ENCODE results near the gene CSNK1G1.

Gene CSNK1G1

DNA sequence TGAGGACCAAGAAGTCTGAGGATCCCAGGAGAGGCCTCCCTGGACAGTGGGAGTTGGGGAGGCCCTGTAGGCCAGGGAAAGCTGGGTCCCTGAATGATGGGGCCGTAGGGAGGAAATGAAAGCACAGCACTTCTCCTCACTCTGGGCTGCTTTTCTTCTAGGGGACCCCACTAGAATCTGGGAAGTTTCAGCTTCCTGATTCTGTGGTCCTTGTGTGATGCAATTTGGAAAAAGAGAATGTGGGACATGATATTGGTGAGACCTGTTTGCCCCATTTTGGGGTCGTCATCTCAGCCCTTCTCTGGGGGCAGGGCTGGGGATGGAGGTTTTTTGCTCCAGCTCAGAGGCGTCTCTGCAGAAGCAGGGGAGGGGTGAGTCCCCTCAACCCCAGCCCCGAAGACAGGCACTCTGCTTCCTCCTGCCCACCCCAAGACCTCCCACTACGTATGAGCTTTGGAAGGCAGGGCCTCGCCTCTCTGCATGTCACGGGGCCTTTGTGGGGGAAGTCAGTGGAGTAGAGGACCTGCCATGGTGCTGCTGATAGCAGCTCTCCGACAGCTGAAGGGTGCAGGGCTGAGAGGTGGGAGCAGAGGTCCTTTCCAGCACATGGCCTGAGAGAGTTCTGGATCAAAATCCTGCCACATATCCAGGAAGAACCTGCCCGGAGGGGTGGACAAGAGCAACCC, 205.9 kb downstream of the CSNK1G1 start:
- no peak for DNase-seq

GRCh38 chr15:64149424-64149823, 206.5 kb downstream of the CSNK1G1 start:
- no peak for DNase-seq

DNA sequence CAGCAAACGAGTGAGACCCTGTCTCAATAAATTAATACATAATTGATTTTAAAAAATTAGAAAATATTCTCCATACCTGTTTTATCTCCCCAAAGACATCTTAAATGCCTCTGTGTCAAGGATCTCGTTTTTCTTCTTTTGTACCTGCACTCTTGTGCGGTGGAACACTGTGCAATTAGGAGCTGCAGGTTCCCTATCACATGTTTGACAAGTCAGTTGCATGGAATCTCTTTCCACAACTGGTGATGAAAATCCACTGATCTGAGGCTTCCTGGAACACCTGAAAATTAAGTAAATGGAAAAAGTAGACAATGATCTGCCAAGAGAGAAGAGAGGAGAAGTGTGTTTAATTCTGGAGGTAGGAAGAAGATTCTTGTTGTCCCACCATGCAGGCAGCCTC, 207.4 kb downstream of the CSNK1G1 start:
- DNase-seq, result no peak

- no peak for DNase-seq
Measured at GRCh38 chr15:64148168-64148567, 207.8 kb downstream of the CSNK1G1 start.

GRCh38 chr15:64146885-64147681, 208.9 kb downstream of the CSNK1G1 start:
- peak; percentile 50 for DNase-seq

- no peak for DNase-seq
Measured at GRCh38 chr15:64146520-64146884, 209.5 kb downstream of the CSNK1G1 start.

DNA sequence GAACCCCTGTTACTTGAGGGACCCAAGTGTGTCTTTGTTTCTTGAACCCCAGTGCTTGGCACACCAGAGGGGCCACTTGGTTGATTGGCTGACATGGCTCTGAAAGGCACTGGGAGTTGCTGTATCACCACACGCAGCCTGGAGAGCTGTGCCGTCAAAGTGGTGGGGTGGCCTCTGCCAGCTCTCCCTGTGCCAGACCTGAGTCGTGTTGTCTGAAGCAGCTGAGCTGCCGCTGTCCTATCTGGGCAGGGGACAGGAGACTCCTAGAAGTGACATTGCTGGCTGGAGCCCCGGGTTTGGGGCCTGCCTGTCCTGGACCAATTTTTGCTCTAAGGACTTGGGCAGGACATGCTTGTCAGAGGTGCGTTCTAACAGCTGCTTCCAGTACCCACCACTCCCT, 209.9 kb downstream of the CSNK1G1 start:
- no peak for DNase-seq

- peak; percentile 52 for DNase-seq
Measured at GRCh38 chr15:64144565-64145281, 211.2 kb downstream of the CSNK1G1 start.

GRCh38 chr15:64144192-64144564, 211.8 kb downstream of the CSNK1G1 start:
- DNase-seq, result no peak

GRCh38 chr15:64143276-64143675, 212.7 kb downstream of the CSNK1G1 start:
- DNase-seq, result no peak

DNA sequence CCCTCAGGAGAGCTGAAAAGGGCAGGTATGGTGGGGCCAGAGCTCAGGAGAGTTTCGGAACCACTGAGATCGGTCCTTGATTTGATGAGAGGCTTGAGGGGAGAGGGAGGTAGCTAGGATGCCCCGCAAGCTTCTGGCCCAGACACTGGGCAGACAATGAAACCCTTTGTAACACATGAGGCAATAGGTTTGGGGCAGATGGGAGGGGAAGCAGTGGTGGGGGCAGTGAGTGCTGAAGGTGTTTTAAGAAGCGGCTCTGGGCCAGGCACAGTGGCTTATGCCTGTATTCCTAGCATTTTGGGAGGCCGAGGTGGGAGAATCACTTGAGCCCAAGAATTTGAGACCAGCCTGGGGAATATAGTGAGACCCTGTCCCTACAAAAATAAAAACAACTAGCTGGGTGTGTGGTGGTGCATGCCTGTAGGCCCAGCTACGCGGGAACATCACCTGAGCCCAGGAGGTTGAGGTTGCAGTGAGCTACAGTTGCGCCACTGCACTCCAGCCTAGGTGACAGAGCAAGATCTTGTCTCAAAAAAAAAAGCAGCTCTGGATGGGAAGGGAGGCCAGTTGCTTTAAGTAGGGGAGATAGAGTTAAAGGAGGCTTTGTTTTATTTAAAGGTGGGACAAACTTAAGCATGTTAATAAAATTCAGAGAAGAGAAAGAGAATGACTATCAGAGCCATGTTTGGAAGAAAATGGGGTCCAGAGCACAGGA, 214.0 kb downstream of the CSNK1G1 start:
- DNase-seq, result peak; percentile 22

- DNase-seq, result no peak
Measured at GRCh38 chr15:64138331-64138941, 217.5 kb downstream of the CSNK1G1 start.

DNA sequence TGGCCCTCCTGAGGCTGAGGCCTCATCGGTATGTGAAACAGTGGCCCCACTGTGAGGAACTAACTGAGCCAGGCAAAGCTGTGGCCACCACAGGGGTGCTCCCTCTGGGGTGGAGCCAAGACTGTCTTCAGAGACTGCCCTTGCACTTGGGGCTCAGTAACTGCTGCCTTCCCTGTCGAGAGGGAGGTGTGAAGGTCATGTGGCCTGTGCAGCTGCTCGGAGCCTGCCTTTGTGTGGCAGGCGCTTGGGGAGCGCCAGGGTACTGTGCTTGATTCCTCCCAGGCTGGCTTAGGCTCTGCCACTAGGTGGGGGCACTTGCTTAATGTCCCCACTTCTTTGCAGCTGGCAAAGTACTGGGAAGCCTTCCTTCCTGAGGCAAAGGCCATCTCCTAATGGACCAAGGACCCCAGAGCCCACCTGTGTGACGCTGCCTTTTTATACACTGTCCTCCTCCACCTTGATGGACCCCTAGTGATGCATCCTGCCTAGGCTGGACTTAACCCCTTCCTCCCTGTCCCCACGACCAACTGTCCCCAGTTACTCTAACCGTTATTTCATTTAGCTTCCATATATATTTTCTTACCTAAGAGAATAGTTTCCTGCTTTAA, 218.6 kb downstream of the CSNK1G1 start:
- DNase-seq, result peak; percentile 62

DNA sequence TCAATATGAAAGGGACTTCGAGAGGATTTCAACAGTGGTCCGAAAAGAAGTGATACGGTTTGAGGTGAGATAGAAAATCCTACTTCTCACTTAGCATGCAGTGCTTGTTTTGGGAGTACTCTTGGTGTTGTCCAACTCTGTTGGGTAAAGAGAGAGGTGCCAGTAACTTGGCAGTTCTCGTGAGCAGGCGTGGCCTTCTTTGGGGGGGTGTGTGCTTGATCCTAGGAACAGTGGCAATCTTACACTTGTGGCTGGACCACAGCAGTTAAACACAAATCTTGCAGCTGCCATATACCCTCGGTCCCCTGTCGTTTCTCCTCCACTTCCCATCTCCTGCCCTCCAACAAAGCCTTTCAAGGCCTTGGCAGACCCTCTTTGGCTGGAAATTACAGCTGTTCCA, 219.6 kb downstream of the CSNK1G1 start:
- no peak for DNase-seq

DNA sequence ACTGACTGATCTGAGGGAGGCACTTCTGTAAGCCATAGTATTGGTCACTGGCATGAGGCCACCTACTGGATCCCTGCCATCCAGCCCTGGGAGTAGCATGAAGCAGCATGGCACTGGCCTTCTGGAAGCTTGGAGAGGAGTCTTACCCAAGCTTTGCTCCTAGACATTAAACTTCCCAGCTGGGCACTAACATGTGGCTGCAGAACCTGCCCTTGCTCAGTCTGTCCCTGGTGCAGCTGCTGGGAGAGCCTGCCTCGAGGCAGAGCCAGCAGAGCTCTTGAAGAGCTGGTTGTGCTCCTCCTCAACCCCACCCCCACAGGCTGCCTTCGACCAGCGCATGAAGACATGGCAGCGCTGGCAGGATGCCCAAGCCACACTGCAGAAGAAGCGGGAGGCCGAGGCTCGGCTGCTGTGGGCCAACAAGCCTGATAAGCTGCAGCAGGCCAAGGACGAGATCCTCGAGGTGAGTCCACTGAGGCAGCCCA, 221.6 kb downstream of the CSNK1G1 start:
- DNase-seq, result peak; percentile 72

- DNase-seq, result no peak
Measured at GRCh38 chr15:64133623-64134344, 222.2 kb downstream of the CSNK1G1 start.

GRCh38 chr15:64132217-64132616, 223.8 kb downstream of the CSNK1G1 start:
- no peak for DNase-seq

DNA sequence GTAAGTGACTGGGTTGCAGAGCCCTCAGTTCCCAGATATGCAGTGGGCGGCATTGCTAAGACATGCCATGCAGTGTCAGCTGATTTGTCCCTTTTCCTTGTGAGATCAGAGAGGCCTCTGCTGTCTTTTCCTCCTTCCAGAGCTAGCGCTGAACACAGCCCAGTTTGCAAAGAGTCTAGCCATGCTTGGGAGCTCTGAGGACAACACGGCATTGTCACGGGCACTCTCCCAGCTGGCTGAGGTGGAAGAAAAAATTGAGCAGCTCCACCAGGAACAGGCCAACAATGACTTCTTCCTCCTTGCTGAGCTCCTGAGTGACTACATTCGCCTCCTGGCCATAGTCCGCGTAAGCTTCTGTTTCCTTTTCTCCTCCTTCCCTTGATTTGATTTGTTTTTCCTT, 224.4 kb downstream of the CSNK1G1 start:
- DNase-seq, result peak; percentile 42

DNA sequence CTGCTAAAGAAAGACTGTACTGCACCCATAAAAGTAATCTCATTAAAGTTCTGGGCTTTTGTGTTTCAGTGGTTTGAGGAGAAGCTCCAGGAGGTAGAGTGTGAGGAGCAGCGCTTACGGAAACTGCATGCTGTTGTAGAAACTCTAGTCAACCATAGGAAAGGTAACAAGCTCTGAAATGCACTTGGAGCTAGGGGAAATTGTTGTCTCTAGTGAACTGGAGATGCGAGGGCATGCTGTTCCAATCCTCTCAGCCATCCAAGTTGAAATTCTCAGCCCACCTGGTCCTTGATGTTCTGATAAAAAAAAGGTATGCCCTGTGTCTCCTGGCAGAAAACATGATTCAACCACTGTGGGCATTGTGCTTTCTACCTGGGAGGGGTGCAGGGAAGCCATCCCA, 225.8 kb downstream of the CSNK1G1 start:
- no peak for DNase-seq

DNA sequence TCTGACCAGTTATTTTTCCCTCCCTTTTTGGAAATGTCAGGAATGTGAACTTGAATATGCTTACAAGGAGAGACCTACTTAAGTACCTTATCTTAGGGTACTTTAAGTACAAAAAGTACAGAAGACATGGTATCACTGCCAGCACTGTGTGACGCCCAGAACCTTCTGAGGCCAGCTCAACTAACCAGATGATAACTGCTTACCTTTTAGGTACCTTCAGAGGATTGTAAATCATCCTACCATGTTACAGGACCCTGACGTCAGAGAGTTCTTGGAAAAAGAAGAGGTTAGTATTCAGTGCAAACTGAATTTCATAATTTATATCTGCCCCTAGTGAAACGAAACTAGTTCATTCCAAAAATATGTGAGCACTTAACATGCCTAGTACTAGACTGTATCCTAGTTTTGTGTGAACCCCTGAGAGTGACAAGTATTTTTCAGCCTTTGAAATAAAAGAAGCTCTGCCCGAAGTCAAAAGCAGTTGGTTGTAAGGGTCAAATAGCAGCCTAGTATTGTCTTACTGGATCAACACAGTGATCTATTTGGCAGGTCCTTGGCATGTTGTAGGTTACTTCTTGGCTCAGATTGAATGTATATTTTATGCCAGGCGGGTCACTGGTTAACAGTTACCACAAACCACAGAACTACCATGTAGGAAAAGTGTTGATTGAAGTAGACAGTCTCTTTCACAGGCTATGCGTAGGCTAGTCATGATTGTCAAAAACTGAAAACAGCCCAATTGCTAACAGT, 228.3 kb downstream of the CSNK1G1 start:
- DNase-seq, result no peak

- DNase-seq, result no peak
Measured at GRCh38 chr15:64125978-64126377, 230.0 kb downstream of the CSNK1G1 start.

Data from midbrain (tissue), 1 donor.